Fibroblast of peridontal ligament (primary cell): Measurements from ENCODE around the gene SPAG16.
A peak's percentile ranks its signal among the peaks of the same experiment; 100 is the strongest.
"Not testable (repeated sequence)": the region's sequence is repeated elsewhere in the genome, so short reads cannot be mapped to it uniquely, and the experiment has no call there.

ENCODE experiments used
- DNase-seq: peaks from one replicate; pipeline ENCODE4 v3.0.0-alpha.2; 2010; ENCODE audit errors: extremely low read depth

Gene SPAG16

DNA sequence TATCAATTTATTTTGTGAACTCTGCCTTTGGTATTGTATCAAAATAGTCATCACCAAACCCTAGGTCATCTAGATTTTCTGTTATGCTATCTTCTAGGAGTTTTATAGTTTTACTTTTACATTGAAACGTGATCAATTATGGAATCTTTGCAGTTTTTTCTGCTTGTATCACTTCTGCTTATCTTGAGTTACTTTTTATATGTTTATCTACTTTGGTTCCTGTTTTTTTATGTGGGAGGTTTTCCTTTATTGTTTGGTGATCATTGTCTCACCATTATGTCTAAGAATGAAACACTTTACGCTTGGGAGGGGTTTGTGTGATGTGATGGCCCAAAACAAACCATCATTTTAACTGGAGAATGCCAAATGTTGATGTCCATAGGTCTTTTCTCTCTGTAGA, 261.2 kb downstream of the SPAG16 start:
- no peak for DNase-seq

DNA sequence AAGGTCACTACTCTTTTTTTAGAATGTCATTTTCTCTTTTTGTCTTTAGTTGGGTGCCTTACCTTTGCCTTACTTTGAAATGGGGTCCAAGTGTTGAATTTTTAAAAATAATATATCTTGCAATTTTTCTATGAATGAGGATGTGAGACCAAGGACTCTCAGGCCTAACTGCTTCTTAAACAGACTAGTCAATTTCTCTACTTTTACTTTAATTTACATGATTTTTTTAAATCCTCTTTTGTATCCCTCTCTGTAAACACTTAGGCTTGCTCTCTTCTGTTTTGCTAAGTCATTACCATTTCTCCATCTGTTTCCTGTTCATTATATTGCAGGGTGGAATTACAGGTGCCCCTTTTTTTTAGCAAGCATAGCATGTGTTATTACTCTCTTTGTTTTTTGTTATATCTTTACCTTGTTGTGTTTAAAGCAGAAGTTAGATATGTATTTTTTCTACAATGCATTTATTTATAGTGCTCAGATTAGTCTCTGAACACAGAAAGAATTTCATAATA, 261.8 kb downstream of the SPAG16 start:
- no peak for DNase-seq

DNA sequence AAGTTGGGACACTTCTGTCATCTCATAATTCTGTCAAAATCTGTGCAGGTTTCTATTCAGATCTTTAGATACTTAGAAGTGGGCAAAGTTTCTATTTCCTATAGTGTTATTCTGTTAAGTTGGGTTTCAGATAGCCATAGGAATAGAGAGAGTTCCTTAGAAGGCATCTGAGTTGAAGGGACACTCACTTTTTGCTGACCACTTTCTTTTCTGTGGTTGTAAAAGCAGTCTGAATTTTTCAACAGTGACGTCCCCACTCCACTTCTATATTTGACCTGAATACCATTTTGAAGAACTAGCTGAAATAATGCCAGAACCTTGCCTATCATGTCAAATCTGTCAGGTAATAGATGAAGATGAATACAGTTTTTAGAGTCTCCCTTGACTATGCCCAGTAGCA, 267.3 kb downstream of the SPAG16 start:
- no peak for DNase-seq

DNA sequence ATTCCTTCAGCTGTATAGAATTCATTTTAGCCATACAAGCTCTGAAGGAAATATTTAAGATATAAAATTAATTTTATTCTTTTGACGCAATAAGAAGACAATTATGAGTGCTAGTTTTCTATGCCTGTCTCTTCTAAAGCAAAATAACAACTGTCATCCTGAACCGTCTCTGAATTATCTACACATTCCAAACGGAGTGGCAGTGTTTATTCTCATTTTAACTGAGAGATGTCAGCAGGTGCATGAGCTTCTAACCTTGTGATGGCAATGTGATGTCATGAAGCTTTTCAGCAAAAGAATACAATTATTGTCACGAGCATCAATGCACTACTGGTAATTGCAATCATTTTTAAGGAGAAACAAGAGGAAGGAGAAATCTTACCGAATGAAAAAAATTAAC, 274.8 kb downstream of the SPAG16 start:
- no peak for DNase-seq

DNA sequence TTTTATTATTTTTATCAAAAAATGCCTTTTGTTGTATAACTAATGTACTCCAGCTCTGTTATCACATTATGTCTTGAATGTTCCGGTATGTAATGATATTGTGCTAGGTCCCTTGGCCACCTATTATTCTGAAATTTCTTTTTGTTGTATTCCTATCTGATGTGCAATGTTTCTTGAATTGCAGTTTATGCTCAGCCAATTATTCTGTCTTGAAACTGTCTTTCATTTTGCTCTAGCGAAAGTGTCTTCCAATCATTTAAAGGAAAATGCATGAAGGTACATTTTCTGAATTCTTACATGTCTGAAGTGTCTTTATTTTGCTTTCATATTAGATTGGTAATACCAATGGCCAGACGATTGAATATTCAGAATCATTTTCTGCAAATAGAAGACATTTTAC, 277.5 kb downstream of the SPAG16 start:
- no peak for DNase-seq

DNA sequence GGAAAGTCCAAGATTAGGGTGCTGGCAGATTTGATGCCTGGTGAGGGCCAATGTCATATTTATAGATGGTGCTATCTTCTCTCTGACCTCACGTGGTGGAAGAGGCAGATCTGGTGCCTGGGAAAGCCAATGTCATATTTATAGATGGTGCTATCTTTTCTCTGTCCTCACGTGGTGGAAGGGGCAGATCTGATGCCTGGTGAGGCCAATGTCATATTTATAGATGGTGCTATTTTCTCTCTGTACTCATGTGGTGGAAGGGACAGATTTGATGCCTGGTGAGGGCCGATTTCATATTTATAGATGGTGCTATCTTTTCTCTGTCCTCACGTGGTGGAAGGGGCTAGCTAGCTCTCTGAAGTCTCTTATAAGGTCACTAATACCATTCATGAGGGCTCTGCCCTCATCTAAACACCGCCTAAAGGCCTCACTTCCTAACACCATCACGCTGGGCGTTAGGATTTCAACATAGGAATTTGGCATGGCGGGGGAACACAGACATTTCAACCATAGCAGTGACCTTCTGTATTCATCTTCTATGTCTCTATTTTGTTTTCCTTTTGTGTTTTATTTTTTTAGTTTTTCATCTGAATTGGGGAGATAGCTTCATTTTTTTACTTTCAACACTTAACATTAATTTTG, 278.4 kb downstream of the SPAG16 start:
- no peak for DNase-seq

DNA sequence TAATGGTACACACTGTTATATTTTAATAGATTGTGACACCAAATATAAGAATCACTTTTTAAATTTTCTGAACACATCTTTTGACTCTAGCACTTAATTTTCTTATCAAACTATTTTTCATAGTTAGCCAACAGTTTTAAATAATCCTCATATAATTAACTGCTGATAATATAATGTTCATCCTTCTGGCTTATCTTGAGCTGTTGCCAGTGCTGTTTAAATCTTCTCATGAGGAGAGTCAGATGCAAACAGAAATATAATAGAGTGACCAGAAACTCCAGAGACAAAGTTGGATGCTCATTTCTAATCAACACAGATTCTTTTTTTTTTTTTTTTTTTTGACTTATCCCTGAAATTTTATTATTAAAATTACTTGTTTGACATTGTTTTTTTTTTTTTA, 282.6 kb downstream of the SPAG16 start:
- DNase-seq: no peak

DNA sequence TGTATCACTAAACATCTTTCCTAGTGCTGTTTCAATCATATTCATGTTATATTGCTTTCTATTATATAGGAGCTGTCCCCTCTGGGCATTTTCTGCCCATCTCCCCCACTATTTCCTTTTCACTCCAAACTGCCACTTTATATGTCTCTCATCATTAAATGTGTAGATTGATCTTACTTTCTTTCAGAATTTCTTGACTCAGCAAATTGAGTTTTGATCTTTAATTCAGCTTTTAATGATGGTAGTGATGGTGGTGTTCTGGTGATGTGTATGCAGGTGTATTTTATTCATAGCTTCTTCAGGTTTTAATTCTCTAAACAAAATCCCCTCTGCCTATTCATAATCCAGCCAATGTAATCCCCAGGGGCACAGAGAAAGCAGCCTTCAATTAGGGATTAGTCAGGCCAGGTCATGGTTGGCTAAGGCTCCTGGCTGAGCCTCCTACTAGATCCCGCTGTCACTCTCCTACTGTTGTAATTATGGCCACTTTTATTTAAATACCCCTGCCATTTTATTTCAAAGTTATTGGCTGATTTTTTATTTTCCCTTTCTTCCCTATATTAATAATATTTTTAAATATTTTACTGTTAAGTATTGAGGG, 325.4 kb downstream of the SPAG16 start:
- DNase-seq: no peak

DNA sequence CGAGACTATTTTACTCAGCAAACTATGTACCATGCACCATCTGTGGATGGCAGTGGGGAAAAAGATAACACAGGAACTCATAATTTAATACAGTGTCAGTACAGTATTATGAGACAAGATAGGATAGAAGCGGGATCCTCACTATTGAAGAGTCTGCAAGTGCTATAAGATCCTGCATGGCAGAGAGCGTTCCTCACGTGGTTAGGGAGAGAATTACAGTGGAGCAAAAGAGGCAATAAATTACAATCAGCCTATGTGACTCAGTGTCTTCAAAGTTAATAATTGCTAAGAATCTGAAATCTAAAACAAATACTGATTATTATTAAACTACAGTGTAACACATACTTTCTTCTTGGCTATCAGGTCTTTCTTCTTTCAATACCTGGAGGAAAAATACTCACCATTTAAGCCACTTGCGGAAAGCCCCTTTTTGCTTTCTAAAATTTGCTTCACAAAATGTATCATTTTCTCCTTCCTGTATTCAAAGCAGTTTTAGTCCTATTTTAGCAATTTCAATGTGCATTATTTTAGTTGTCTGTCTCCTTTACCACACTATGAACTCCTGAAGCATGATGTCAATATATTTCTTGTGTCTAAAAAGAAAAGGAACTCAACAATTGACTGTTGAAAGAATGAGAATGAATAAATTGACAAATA, 342.9 kb downstream of the SPAG16 start:
- DNase-seq: no peak

DNA sequence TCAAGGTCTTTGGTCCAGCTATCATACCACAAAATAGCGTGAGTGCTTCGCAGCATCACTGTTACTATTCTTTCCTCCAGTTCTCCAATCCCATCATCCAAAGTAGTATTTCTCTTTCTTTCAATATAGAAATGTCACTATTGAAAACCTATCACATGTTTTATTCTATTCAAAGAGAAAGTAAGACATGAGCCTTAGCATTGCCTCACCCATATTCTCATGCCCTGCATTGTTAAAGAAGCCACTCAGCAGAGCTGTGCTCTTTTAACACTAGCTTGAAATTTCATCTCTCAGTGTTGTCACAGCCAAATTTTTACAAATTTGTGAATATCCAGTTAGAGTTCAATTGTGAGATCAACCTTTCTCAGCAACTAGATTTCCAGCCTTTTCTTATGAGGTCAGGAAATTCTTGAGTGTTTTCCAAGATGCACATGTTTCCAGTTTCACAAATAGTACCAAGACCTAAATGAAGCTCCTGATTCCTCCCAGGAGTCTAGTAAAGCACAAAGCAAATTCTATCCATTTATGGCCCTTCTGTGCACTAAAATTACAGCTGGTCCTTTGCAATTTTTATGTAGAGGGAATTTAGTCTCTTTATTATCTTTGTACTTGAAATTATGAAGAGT, 343.7 kb downstream of the SPAG16 start:
- peak; percentile 5 for DNase-seq

DNA sequence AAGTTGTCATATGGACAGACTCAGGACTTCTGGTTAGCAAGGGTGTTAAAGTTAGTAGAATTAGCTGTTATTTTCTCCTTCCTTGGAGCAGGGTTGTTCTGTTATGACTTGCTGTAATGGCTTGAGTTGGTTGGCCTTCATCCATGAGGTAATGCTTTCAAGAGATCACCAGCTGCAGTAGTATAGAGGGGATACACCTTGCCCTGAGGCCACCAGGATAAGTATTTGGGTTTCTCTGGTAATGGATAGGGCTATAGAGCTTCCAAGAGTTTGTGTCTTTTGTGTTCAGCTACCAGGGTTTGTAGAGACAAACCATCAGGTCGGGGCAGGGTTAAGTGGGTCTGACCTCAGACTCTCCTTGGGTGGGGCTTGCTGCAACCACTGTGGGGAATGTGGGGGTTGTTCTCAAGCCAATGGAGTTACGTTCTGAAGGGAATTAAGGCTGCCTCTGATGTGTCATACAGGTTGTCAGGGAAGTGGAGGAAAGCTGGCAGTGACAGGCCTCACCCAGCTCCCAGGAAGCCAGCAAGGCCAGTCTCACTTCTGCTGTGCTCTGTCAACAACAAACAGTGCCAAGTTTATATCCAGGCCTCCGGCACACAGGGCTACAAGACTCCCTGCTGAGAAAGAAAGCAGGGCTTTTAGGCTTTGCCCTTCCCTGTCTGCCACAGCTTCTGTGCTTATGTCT, 356.6 kb downstream of the SPAG16 start:
- DNase-seq: no peak

DNA sequence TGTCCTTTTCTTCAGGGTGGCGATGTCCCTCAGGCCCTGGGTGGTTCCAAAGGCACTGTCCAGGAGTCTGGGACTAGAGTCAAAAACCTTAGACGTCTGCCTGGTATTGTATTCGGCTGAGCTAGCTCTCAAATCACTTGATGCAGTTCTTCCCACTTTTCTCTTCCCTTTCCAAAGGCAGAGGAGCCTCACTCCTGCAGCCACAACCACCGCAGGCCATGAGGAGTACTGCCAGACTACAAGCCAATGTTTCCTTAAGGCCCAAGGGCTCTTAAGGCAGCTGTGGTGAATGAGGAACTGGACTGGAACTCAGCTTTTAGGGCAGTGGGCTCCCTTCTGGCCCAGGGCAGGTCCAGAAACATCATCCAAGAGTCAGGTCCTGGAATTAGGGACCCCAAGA, 360.7 kb downstream of the SPAG16 start:
- DNase-seq: no peak

DNA sequence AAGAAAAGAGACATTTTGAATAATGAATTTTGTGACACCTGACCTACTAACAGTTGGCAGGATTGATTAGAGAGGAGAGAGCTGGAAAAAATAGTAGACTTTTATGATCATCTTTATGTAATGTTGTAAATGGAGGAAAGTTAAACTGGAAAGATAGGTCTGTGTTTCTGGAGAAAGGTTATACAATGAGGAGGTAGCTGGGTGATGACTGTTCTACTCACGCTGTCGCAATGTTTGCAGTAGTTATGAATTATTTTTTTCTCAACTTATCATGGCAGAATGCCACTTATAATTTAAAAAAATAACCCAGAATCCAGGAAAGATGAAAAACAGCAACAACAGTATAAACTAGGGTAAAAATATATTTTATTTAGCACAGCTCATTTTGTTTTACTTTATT, 364.9 kb downstream of the SPAG16 start:
- no peak for DNase-seq

DNA sequence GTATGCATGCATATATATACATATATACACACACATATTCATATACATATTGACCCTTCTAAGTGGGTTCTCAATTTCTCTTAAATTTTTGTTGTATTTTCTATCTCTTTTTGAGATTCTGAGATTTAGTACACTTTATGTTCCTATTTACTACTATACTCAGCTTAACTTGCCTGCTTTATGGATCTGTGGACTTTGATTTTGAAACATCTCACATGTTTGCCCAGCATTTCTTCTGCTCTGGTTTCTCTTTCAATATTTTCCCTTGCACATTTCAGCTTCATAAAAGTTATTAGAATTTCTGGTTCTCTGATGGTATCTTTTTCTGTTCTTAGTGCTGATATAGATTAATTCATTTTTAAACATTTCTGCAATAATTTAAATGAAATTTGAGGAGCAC, 380.6 kb downstream of the SPAG16 start:
- no peak for DNase-seq

DNA sequence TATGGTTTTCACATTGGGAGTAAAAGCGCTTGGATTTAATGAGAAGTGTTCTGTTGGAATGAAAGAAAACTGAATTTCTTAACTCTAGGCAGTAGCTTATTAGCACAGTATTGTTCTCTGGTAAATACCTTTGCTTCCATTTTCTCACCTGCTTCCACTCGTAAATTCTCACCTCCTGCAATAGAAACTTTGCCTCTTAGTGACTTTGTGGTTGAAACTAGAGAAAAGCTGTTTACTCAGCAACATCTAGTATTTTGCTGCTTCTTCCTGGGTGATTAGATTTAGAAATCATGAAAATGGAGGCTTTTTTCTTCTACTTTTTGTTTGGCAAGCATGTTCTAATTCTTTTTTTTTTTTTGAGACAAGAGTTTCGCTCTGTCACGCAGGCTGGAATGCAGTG, 385.4 kb downstream of the SPAG16 start:
- no peak for DNase-seq

DNA sequence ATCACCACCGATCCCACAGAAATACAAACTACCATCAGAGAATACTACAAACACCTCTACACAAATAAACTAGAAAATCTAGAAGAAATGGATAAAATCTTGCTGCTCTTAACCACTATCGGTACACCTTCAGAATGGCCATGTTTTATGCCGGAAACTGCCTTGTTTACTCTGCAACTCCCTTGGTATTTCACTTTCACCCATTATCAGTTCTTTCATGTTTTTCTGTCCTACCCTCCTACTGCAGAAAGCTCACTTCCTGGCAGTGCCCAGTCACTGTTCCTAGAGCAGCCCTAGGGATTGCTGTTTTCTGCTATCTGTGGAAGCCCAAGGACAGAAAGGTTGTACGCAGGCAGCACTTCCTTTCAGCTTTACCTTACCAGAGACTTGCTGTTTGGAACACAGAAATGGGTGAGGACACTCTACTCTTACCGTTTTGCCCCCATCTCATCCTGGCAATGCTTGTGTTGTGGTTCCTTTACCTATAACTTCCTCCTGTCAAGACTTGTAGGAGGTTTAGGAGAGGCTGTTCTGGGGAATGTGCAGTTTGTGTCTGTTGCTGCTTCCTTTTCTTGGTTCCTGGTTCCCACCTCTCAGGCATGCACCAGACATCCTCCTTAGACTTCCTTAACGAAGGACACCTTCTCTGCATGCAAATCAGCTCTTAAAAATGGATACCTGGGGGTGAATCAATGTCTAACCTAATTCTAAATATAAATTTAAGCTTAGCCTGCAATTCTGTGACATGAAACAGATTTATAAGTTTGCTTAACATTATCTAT, 394.4 kb downstream of the SPAG16 start:
- DNase-seq: no peak

DNA sequence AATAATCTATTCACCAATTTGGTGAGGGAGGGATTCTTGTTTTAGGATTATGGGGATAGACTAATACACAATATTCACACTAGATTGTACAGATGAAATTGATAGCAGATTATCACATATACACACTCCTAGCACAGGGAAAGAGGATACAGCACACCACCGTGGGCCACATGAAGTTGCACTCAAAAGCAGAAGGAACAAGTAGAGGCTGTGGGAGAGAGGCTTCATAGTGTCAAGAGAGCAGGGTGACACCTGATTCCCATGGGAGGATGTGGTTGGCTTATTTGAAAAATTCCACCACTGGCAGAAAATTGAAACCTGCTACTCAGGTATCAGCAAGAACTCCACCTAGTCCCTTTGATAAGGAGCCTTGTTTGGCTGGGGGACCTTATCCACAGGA, 395.6 kb downstream of the SPAG16 start:
- DNase-seq: no peak

DNA sequence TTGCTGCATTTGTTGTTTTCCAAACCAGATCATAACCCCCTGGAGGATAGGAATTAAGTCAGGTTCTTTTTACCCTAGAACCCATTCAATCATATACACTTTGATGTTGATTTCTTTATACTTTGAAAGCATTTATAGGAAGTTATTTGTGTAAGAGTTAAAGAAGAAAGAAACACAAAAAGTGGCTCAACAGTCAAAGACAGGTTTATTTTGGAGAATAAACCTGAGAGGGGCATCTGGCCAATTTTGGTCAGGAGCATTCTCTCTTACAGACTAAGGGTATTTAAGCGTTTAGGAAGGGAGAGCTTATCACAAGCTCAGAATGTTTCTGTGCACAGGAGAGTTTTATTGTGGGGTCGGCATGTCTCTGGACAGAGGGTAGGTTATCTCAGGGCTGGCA, 398.0 kb downstream of the SPAG16 start:
- DNase-seq: no peak

DNA sequence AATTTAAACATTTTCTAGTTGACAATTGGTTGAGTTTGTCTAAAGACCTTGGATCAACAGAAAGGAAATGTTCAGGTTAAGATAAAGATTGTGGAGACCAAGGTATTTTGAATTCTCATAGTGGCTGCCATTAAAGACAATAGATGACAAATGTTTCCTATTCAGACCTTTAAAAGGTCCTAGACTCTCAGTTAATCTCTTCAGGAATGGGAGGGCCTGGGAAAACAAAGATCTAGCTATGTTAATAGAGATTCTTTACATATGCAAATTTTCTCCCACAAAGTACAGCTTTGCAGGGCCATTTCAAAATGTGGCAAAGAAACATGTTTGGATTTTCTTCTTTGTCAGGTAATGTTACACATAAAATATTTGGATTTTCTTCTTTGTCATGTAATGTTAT, 403.9 kb downstream of the SPAG16 start:
- no peak for DNase-seq

DNA sequence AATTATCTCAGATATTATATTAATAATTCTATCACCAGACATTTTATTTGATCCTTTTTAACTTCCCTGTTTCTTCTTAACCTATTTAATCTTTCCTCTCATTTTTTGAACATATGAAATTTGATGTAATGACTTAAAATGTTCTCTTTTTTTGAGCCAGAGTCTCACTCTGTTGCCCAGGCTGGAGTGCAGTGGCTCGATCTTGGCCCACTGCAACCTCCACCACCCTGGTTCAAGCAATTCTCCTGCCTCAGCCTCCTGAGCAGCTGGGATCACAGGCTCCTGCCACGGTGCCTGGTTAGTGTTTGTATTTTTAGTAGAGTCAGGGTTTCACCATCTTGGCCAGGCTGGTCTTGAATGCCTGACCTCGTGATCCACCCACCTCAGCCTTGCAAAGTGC, 404.6 kb downstream of the SPAG16 start:
- not testable (repeated sequence) for DNase-seq

DNA sequence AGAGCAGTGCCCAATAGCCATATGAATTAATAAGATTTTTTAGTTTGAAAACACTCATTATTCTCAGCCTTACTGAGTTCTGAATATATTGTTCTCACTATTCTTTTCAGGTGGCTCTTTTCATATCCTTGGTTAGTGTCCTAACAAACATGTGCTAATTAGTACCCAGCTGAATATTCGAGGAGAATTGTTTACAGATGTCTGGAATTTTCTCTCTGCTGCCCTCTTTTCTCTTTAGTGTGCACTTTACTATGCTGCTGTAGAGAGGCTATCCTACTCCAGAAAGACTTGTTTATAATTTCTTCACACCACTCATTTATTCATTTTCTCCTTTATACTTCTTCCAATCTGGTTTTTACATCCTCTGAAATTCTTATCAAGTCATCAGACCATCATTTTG, 405.3 kb downstream of the SPAG16 start:
- no peak for DNase-seq

DNA sequence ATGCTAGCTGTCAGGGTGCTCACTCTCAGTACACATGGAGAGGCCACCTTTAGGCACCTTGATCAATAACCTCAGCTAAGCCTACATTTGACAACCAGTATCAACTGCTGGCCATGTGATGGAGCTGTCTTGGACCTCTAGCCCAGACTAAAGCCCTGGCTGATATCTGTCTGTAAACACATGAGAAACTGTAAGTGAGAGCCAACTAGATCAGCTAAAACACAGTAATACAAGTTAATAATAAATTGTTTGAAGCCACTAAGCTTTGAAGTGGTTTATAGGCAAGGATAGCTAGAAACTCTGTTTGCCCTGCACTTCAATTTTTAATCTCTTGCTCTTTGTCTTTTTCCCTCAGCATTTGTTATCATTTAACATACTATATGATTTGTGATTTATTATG, 407.1 kb downstream of the SPAG16 start:
- DNase-seq: no peak
